ENCODE measurements around the gene TMEM19. TPM values are rescaled to one million over a fixed set of nuclear protein-coding genes. Genes with fewer than 3 reads are reported as not detected.

Gene TMEM19
- total RNA-seq, 3 donors from 2014 or later, result 25.3 to 41.7 (median 37.3) TPM

DNA sequence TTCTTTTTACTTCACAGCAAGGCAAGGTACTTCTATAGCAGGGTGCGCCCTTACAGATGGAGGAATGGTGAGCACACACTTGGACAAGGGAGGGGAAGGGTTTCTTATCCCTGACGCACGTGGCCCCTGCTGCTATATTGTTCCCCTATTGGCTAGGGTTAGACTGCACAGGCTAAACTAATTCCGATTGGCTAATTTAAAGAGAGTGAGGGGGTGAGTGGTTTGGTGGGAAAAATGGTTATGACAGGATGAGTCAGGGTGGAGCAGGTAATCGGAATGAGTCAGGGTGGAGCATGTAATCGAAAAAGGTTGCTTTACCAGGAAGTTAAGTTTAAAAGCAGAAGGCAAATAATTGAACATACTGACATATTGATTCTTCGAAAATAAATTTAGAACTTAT is 45.1 kb downstream of the TMEM19 start:
- TF ChIP-seq, protein P1, sequence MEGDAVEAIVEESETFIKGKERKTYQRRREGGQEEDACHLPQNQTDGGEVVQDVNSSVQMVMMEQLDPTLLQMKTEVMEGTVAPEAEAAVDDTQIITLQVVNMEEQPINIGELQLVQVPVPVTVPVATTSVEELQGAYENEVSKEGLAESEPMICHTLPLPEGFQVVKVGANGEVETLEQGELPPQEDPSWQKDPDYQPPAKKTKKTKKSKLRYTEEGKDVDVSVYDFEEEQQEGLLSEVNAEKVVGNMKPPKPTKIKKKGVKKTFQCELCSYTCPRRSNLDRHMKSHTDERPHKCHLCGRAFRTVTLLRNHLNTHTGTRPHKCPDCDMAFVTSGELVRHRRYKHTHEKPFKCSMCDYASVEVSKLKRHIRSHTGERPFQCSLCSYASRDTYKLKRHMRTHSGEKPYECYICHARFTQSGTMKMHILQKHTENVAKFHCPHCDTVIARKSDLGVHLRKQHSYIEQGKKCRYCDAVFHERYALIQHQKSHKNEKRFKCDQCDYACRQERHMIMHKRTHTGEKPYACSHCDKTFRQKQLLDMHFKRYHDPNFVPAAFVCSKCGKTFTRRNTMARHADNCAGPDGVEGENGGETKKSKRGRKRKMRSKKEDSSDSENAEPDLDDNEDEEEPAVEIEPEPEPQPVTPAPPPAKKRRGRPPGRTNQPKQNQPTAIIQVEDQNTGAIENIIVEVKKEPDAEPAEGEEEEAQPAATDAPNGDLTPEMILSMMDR (IDR thresholded peaks at IDR 0.05), result no peak
- intact Hi-C loops (cut with DNase I, micrococcal nuclease), result no loop called here

DNA sequence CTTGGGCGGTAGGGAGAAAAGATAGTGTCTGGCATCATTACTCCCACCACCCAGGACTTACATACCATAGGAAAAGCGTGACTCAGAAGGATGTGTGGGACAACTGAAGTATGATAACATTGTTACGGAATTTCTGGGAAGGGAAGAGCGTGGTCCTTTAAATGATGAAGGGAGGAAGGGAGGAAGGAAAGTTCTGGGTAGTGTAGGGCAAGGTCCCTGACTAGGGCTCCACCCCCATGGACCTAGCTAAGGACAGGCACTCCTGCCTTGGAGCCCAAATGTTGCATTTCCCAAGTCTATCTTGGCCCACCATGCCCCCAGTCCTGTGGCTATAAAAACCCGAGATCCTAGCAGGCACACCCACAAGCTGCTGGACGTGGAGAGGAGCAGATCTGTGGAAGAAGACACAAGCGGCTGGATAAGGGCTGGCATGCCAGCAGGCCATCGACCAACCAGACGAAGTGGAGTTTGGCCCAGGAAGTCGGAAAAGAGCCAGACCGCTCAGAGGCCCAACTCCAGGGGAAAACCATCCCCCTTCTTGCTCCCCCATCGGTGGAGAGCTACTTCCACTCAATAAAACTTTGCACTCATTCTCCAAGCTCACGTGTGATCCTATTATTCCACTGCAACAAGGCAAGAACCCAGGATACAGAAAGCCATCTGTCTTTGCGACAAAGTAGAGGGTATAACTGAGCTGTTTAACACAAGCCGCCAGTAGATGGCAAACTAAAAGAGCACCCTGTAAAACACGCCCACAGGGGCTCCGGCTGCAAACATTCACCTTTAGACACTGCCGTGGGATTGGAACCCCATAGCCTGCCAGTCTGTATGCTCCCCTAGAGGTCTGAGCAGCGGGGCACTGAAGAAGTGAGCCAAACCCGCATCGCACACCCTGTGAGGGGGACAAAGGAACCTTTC is 45.8 kb downstream of the TMEM19 start:
- DNase-seq (no peak), ATAC-seq (peak; percentile 44)
- Histone ChIP-seq H3K9me3 (no peaks in the 10 kb centered on the region), H3K36me3 (ENCODE audit: low read depth) (no peaks in the 10 kb centered on the region), H3K4me3 (no peak overlapping the region), H3K4me1 (ENCODE audit: low read depth) (peaks cover 1% of the 10 kb centered on the region)
- TF ChIP-seq, protein P1 (IDR thresholded peaks at IDR 0.05), result no peak
- intact Hi-C loops (cut with DNase I, micrococcal nuclease), result no loop called here

More for the DNA sequence above, 45.1 kb downstream of the TMEM19 start:
- Histone ChIP-seq H3K9me3 (no peaks in the 10 kb centered on the region), H3K4me1 (ENCODE audit: low read depth) (peaks cover 4% of the 10 kb centered on the region), H3K36me3 (ENCODE audit: low read depth) (no peaks in the 10 kb centered on the region), H3K4me3 (no peak overlapping the region)
- DNase-seq, result no peak
- ATAC-seq, result no peak

DNA sequence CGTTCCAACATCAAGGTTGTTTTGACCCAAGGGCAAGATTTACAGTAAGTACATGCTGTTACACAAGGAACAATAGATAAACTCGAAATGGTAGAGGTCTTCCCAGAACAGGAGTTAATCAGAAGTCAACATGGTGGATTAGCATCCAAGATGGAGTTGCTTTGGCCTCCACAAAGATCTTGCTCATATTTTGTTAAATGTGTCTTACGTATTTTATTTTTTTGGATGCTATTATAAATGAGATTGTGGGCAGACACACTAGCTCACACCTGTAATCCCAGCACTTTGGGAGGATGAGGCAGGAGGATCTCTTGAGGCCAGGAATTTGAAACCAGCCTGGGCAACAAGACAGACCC is 46.5 kb downstream of the TMEM19 start:
- Histone ChIP-seq H3K36me3 (ENCODE audit: low read depth) (no peaks in the 10 kb centered on the region), H3K4me3 (no peak overlapping the region), H3K9me3 (no peaks in the 10 kb centered on the region), H3K4me1 (ENCODE audit: low read depth) (no peaks in the 10 kb centered on the region)
- TF ChIP-seq, protein P1 (IDR thresholded peaks at IDR 0.05), result no peak
- ATAC-seq, result no peak
- intact Hi-C loops (cut with DNase I, micrococcal nuclease), result no loop called here
- no peak for DNase-seq

DNA sequence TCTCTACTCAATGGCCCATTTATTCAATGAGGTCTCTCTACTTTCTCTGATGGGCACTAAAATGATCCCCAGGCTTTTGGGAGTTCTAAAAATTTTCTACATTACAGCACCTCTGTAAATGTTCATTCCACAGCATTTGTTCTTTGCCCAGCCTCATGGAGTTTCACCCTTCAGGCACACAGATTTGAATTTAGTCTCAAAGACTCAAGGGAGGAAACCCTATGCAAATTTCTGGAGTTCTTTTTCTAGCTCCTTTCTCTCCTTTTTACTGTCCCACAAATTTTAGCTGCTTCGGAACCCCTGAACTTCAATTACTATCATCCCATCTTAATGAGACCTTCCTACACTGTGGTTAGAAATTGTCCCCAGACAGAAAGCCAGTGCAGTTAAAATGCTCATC is 51.3 kb downstream of the TMEM19 start:
- intact Hi-C loops (cut with DNase I, micrococcal nuclease), result no loop called here
- Histone ChIP-seq H3K4me1 (ENCODE audit: low read depth) (no peaks in the 10 kb centered on the region), H3K36me3 (ENCODE audit: low read depth) (no peaks in the 10 kb centered on the region), H3K4me3 (no peak overlapping the region), H3K9me3 (no peaks in the 10 kb centered on the region)
- TF ChIP-seq, protein P1 (IDR thresholded peaks at IDR 0.05), result no peak
- DNase-seq (no peak), ATAC-seq (no peak)

DNA sequence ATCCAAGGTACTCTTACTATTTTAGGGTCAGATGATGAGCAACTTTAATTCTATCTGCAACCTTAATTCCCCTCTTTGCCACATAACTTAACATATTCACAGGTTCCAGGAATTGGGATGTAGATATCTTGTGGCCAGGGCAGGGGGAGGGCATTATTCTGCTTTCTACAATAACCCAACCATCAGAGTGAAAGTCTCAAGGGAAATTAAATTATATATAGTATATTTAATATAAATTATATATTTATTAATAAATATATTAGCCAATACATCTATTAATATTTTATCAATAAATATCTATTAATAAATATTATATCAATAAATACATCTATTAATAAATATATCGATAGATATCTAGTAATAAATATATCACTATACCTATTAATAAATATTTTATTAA is 57.1 kb downstream of the TMEM19 start:
- TF ChIP-seq, protein P1 (IDR thresholded peaks at IDR 0.05), result no peak
- H3K4me1 ChIP-seq (ENCODE audit: low read depth), result no peaks in the 10 kb centered on the region
- intact Hi-C loops (cut with DNase I, micrococcal nuclease), result loop anchor here in 1 of 2 donors (10.0 kb wide), 1 partner anchor 48 kb away; no protein-coding TSS in a partner anchor
- ATAC-seq (no peak), DNase-seq (no peak)
- no peak overlapping the region for H3K4me3 ChIP-seq
- H3K36me3 ChIP-seq (ENCODE audit: low read depth), result no peaks in the 10 kb centered on the region
- no peaks in the 10 kb centered on the region for H3K9me3 ChIP-seq

Measured in mucosa of descending colon (tissue), 3 donors.